ENCODE data around the gene TRPC4AP.

TRPC4AP gene

GRCh38 chr20:34964486-34964885, 128.1 kb downstream of the TRPC4AP start:
- no peak for DNase-seq (ENCODE audit: low spot score)
- Mint-ChIP-seq H3K9me3 (no peaks in the 10 kb centered on the region), H3K36me3 (ENCODE audit: low read depth) (no peaks in the 10 kb centered on the region), H3K4me3 (no peak overlapping the region), H3K27me3 (ENCODE audit: low read depth) (peaks cover 9% of the 10 kb centered on the region), H3K4me1 (ENCODE audit: low read depth) (peaks cover 5% of the 10 kb centered on the region), H3K27ac (no peak overlapping the region)

- Mint-ChIP-seq H3K9me3 (no peaks in the 10 kb centered on the region), H3K4me1 (ENCODE audit: low read depth) (peaks cover 18% of the 10 kb centered on the region), H3K27me3 (ENCODE audit: low read depth) (no peaks in the 10 kb centered on the region), H3K27ac (no peak overlapping the region), H3K36me3 (ENCODE audit: low read depth) (peaks cover 5% of the 10 kb centered on the region), H3K4me3 (no peak overlapping the region)
- no peak for DNase-seq (ENCODE audit: low spot score)
These were observed 135.7 kb downstream of the TRPC4AP start for GRCh38 chr20:34956751-34957472.

GRCh38 chr20:34956041-34956458, 136.6 kb downstream of the TRPC4AP start:
- H3K36me3 Mint-ChIP-seq (ENCODE audit: low read depth), result peaks cover 8% of the 10 kb centered on the region
- no peaks in the 10 kb centered on the region for H3K27me3 Mint-ChIP-seq (ENCODE audit: low read depth)
- H3K9me3 Mint-ChIP-seq, result no peaks in the 10 kb centered on the region
- peaks cover 18% of the 10 kb centered on the region for H3K4me1 Mint-ChIP-seq (ENCODE audit: low read depth)
- H3K27ac Mint-ChIP-seq, result peak overlapping the region; percentile 90
- peak overlapping the region; percentile 95 for H3K4me3 Mint-ChIP-seq
- DNase-seq (ENCODE audit: low spot score), result no peak

GRCh38 chr20:34955231-34956040, 137.2 kb downstream of the TRPC4AP start, which contains the start of the genes GSS and MYH7B:
TSS of gene GSS (minus strand) at chr20:34955806. CDS start at chr20:34951852, 3,954 bp downstream.
TSS of gene MYH7B (plus strand) at chr20:34955868. CDS start at chr20:34978006, 22,138 bp downstream.
- Mint-ChIP-seq H3K4me3 (peak within 1 kb of the TSS; percentile 95), H3K36me3 (ENCODE audit: low read depth) (peaks cover 11% of the 10 kb centered on the region), H3K27me3 (ENCODE audit: low read depth) (no peaks in the 10 kb centered on the region), H3K4me1 (ENCODE audit: low read depth) (peaks cover 14% of the 10 kb centered on the region), H3K27ac (peak within 1 kb of the TSS; percentile 90), H3K9me3 (no peaks in the 10 kb centered on the region)
- DNase-seq (ENCODE audit: low spot score), result peak; percentile 97

- Mint-ChIP-seq H3K9me3 (no peaks in the 10 kb centered on the region), H3K27me3 (ENCODE audit: low read depth) (no peaks in the 10 kb centered on the region), H3K4me1 (ENCODE audit: low read depth) (peaks cover 14% of the 10 kb centered on the region), H3K36me3 (ENCODE audit: low read depth) (peaks cover 15% of the 10 kb centered on the region), H3K4me3 (peak overlapping the region; percentile 95), H3K27ac (peak overlapping the region; percentile 90)
- no peak for DNase-seq (ENCODE audit: low spot score)
These were observed 137.7 kb downstream of the TRPC4AP start for GRCh38 chr20:34954904-34955230.

GRCh38 chr20:34953960-34954359, 138.6 kb downstream of the TRPC4AP start:
- Mint-ChIP-seq H3K4me1 (ENCODE audit: low read depth) (peaks cover 14% of the 10 kb centered on the region), H3K27me3 (ENCODE audit: low read depth) (no peaks in the 10 kb centered on the region), H3K9me3 (no peaks in the 10 kb centered on the region), H3K27ac (no peak overlapping the region), H3K4me3 (no peak overlapping the region), H3K36me3 (ENCODE audit: low read depth) (peaks cover 25% of the 10 kb centered on the region)
- no peak for DNase-seq (ENCODE audit: low spot score)

GRCh38 chr20:34952671-34953070, 139.9 kb downstream of the TRPC4AP start:
- Mint-ChIP-seq H3K27me3 (ENCODE audit: low read depth) (no peaks in the 10 kb centered on the region), H3K27ac (no peak overlapping the region), H3K4me3 (no peak overlapping the region)

More at GRCh38 chr20:34952671-34953070, 139.9 kb downstream of the TRPC4AP start:
- peaks cover 14% of the 10 kb centered on the region for H3K4me1 Mint-ChIP-seq (ENCODE audit: low read depth)
- H3K9me3 Mint-ChIP-seq, result no peaks in the 10 kb centered on the region
- no peak for DNase-seq (ENCODE audit: low spot score)
- H3K36me3 Mint-ChIP-seq (ENCODE audit: low read depth), result peaks cover 25% of the 10 kb centered on the region

All from T-helper 2 cell treated with Interferon-gamma antibody and Interleukin-4, amounts not matched to agents 5 μg/mL and 100 μg/mL, for 36 hours (primary cell).